ENCODE results near the gene PSMB11. TPM values are rescaled to one million over a fixed set of nuclear protein-coding genes. Genes with fewer than 3 reads are reported as not detected.
"Not testable (repeated sequence)": the region's sequence is repeated elsewhere in the genome, so short reads cannot be mapped to it uniquely, and the experiment has no call there.

PSMB11 gene
- total RNA-seq, result under 1 TPM; 0.23 to 0.36 TPM
- under 1 TPM in 1 of 3 donors, not detected in 2; 0.12 TPM for polyA plus RNA-seq
- 0 to 0.14 (median 0) reads per million in 6 experiments for total RNA-seq

- DNase-seq, result no peak
- peaks cover 0 to 4% (median 1%) of the 10 kb centered on the region in 4 donors for H3K4me1 Mint-ChIP-seq
- H3K9me3 Mint-ChIP-seq, result no peaks in the 10 kb centered on the region
- H3K27ac Mint-ChIP-seq, result no peak within 1 kb of the TSS
- POLR2A ChIA-PET, result interaction anchor here (0.6 kb wide), 1 partner anchor 30 kb away, joined by 3 read pairs; no protein-coding TSS in a partner anchor
- ATAC-seq, result no peak
- peak within 1 kb of the TSS in 1 of 10 donors; percentile 36 for H3K4me3 Mint-ChIP-seq
- H3K36me3 Mint-ChIP-seq, result no peaks in the 10 kb centered on the region
- peaks cover 0 to 5% (median 4%) of the 10 kb centered on the region in 5 donors for H3K27me3 Mint-ChIP-seq
Measured at GRCh38 chr14:23042162-23042965, at the start of gene PSMB11. Gene PSMB11, plus strand, starts transcription at chr14:23042212. Its CDS starts 14 bp downstream, at chr14:23042226.

- Mint-ChIP-seq H3K27me3 (no peaks in the 10 kb centered on the region), H3K9me3 (no peaks in the 10 kb centered on the region), H3K4me3 (no peak overlapping the region), H3K4me1 (peaks cover 0 to 3% (median under 1%) of the 10 kb centered on the region in 4 donors), H3K27ac (no peak overlapping the region), H3K36me3 (peaks cover 0 to 34% (median 8%) of the 10 kb centered on the region in 3 donors)
- ATAC-seq (no peak), DNase-seq (no peak)
- POLR2A ChIA-PET, result interaction anchor here (1.3 kb wide), 1 partner anchor 65 kb away, joined by 5 read pairs; the partner anchor contains the start of gene CDH24
Measured at GRCh38 chr14:22993517-22993916, 48.5 kb upstream of the PSMB11 start.

- peak; percentile 88 to 96 for ATAC-seq
- Mint-ChIP-seq H3K4me3 (no peak overlapping the region), H3K27ac (peak overlapping the region in 1 of 10 donors; percentile 9), H3K36me3 (peaks cover 0 to 21% (median 2%) of the 10 kb centered on the region in 3 donors), H3K4me1 (peaks cover 0 to 3% (median under 1%) of the 10 kb centered on the region in 4 donors), H3K9me3 (no peaks in the 10 kb centered on the region), H3K27me3 (no peaks in the 10 kb centered on the region)
- DNase-seq, result peak in 5 of 10 donors; percentile 37 to 70 (median 55)
- POLR2A ChIA-PET, result interaction anchor here (0.6 to 2.9 kb wide), 10 partner anchors 10 to 1108 kb away, joined by 3 to 25 read pairs (median 6); partner anchors contain the start of gene ACIN1
Measured at GRCh38 chr14:22994762-22995275, 47.2 kb upstream of the PSMB11 start.

GRCh38 chr14:22995889-22996625, 46.0 kb upstream of the PSMB11 start:
- POLR2A ChIA-PET, result interaction anchor here (0.5 to 2.9 kb wide), 7 partner anchors 11 to 62 kb away, joined by 3 to 25 read pairs (median 7); no protein-coding TSS in a partner anchor
- Mint-ChIP-seq H3K9me3 (no peaks in the 10 kb centered on the region), H3K36me3 (peaks cover 0 to 11% (median 0%) of the 10 kb centered on the region in 3 donors), H3K4me3 (no peak overlapping the region), H3K27me3 (no peaks in the 10 kb centered on the region), H3K4me1 (peaks cover 0 to 3% (median under 1%) of the 10 kb centered on the region in 4 donors), H3K27ac (no peak overlapping the region)
- ATAC-seq (no peak), DNase-seq (no peak)

DNA sequence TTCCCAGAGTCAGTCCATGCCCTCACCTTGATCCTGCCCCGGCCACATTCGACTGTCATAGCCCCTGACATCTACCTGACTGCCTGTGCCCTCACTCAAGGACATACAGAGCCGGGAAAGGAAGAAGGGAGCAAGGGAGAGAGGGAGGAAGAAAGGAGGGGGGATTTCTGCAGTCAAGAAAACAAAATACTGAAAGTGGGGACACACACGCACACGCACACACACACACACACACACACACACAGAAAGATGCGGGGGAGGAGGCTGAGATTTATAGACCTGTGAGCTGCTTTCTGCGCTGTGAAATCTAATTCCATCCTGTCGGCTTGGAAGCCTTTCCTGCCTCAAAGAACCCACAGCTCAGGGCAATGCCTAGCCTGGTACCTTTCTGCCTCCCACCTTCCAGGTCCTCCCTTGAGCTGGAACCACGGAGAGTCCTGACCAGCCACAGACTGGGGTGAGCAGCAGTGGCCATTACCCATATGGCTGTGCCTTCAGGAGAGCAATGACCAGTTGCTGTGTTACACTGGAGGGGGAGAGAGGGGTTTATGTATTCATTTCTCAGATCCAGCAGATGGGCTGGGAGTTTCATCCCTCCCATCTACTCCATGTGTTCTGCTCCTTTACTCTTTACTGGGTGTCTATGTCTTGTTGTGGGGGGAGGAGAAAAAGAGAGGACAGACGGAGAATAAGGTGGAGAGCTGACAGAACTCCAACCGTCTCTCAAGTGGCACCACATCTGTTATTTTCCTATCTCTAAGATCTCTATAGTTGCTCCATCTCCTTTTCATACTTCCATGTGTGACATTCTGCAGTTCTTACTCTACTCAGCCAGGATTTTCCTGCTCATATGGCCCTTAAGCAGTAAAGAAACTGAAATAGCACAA, 45.0 kb upstream of the PSMB11 start:
- DNase-seq (no peak), ATAC-seq (no peak)
- Mint-ChIP-seq H3K9me3 (no peaks in the 10 kb centered on the region), H3K27me3 (no peaks in the 10 kb centered on the region), H3K4me3 (no peak overlapping the region), H3K36me3 (peaks cover 0 to 5% (median 0%) of the 10 kb centered on the region in 3 donors), H3K27ac (no peak overlapping the region), H3K4me1 (peaks cover 0 to 3% (median under 1%) of the 10 kb centered on the region in 4 donors)
- POLR2A ChIA-PET, result interaction anchor here (0.6 to 2.9 kb wide), 5 partner anchors 9 to 62 kb away, joined by 3 to 25 read pairs (median 7); no protein-coding TSS in a partner anchor

- Mint-ChIP-seq H3K4me3 (no peak overlapping the region), H3K36me3 (peaks cover 0 to 4% (median 0%) of the 10 kb centered on the region in 3 donors), H3K27me3 (no peaks in the 10 kb centered on the region), H3K27ac (no peak overlapping the region), H3K9me3 (no peaks in the 10 kb centered on the region), H3K4me1 (peaks cover 0 to 3% (median under 1%) of the 10 kb centered on the region in 4 donors)
- DNase-seq, result no peak
- ATAC-seq, result no peak
- POLR2A ChIA-PET, result interaction anchor here (0.6 to 1.2 kb wide), 2 partner anchors 8 to 14 kb away, joined by 3 to 7 read pairs; no protein-coding TSS in a partner anchor
Measured at GRCh38 chr14:22997676-22998323, 44.2 kb upstream of the PSMB11 start.

- Mint-ChIP-seq H3K4me3 (no peak overlapping the region), H3K9me3 (no peaks in the 10 kb centered on the region), H3K27me3 (no peaks in the 10 kb centered on the region), H3K27ac (no peak overlapping the region), H3K4me1 (peaks cover 0 to 3% (median under 1%) of the 10 kb centered on the region in 4 donors), H3K36me3 (peaks cover 0 to 2% (median 0%) of the 10 kb centered on the region in 3 donors)
- ATAC-seq (no peak), DNase-seq (no peak)
- POLR2A ChIA-PET, result interaction anchor here (1.2 kb wide), 1 partner anchor 8 kb away, joined by 3 read pairs; no protein-coding TSS in a partner anchor
Measured at GRCh38 chr14:22998329-22999012, 43.5 kb upstream of the PSMB11 start.

- H3K27ac Mint-ChIP-seq, result no peak overlapping the region
- no peaks in the 10 kb centered on the region for H3K9me3 Mint-ChIP-seq
- no peaks in the 10 kb centered on the region for H3K27me3 Mint-ChIP-seq
- no peaks in the 10 kb centered on the region for H3K36me3 Mint-ChIP-seq
- H3K4me3 Mint-ChIP-seq, result no peak overlapping the region
- peaks cover under 1 to 6% (median 4%) of the 10 kb centered on the region in 4 donors for H3K4me1 Mint-ChIP-seq
- ATAC-seq (no peak), DNase-seq (no peak)
- POLR2A ChIA-PET, result interaction anchor here (0.7 kb wide), 1 partner anchor 14 kb away, joined by 3 read pairs; no protein-coding TSS in a partner anchor
Measured at GRCh38 chr14:23000860-23001259, 41.2 kb upstream of the PSMB11 start.

GRCh38 chr14:23002592-23002991, 39.4 kb upstream of the PSMB11 start:
- Mint-ChIP-seq H3K27me3 (no peaks in the 10 kb centered on the region), H3K4me1 (peaks cover 6 to 23% (median 16%) of the 10 kb centered on the region in 4 donors), H3K36me3 (no peaks in the 10 kb centered on the region), H3K9me3 (no peaks in the 10 kb centered on the region), H3K27ac (no peak overlapping the region), H3K4me3 (no peak overlapping the region)
- ATAC-seq (no peak), DNase-seq (no peak)
- POLR2A ChIA-PET, result no interaction called here

DNA sequence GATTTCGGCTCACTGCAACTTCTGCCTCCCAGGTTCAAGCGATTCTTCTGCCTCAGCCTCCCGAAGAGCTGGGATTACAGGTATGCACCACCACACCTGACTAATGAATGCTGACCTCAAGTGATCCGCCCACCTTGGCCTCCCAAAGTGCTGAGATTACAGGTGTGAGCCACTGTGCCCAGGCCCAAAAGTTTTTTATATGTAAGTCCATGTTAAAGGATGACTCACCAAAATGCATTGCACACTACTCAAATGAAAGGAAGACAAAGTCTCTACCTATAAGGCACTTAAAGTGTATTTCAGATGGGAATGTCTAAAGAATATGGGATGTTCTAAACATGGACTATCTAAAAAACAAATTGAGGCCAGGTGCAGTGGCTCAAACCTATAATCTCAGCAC, 37.7 kb upstream of the PSMB11 start:
- not testable (repeated sequence) for H3K9me3 Mint-ChIP-seq, DNase-seq, ATAC-seq, H3K27ac Mint-ChIP-seq, H3K27me3 Mint-ChIP-seq, H3K36me3 Mint-ChIP-seq, H3K4me3 Mint-ChIP-seq
- POLR2A ChIA-PET, result interaction anchor here (0.6 kb wide), 1 partner anchor 295 kb away, joined by 14 read pairs; no protein-coding TSS in a partner anchor
- peaks cover 9 to 38% (median 29%) of the 10 kb centered on the region in 4 donors for H3K4me1 Mint-ChIP-seq
